ENCODE results near the gene GATA6.

Gene GATA6

GRCh38 chr18:22132258-22132657, 37.1 kb upstream of the GATA6 start:
- TF ChIP-seq SIN3A (IDR thresholded peaks at IDR 0.05; ENCODE audit: borderline replicate concordance, insufficient read depth, low read length) (no peak), TAF1 (IDR thresholded peaks at IDR 0.05; ENCODE audit: borderline replicate concordance, insufficient read depth, low read length) (no peak), POLR2AphosphoS5 (IDR thresholded peaks at IDR 0.05; ENCODE audit: low read depth, low read length) (no peak), FOXP2 (optimal IDR thresholded peaks at IDR 0.05; ENCODE audit: borderline replicate concordance, extremely low read depth, extremely low read length, insufficient read depth) (no peak)
- TF ChIP-seq, protein P1, sequence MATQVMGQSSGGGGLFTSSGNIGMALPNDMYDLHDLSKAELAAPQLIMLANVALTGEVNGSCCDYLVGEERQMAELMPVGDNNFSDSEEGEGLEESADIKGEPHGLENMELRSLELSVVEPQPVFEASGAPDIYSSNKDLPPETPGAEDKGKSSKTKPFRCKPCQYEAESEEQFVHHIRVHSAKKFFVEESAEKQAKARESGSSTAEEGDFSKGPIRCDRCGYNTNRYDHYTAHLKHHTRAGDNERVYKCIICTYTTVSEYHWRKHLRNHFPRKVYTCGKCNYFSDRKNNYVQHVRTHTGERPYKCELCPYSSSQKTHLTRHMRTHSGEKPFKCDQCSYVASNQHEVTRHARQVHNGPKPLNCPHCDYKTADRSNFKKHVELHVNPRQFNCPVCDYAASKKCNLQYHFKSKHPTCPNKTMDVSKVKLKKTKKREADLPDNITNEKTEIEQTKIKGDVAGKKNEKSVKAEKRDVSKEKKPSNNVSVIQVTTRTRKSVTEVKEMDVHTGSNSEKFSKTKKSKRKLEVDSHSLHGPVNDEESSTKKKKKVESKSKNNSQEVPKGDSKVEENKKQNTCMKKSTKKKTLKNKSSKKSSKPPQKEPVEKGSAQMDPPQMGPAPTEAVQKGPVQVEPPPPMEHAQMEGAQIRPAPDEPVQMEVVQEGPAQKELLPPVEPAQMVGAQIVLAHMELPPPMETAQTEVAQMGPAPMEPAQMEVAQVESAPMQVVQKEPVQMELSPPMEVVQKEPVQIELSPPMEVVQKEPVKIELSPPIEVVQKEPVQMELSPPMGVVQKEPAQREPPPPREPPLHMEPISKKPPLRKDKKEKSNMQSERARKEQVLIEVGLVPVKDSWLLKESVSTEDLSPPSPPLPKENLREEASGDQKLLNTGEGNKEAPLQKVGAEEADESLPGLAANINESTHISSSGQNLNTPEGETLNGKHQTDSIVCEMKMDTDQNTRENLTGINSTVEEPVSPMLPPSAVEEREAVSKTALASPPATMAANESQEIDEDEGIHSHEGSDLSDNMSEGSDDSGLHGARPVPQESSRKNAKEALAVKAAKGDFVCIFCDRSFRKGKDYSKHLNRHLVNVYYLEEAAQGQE (IDR thresholded peaks at IDR 0.05; ENCODE audit: insufficient read depth in 1 of 2, low read depth in 2 of 2, low read length in 2 of 2) = no peak

- no peak for TF ChIP-seq SIN3A (IDR thresholded peaks at IDR 0.05; ENCODE audit: borderline replicate concordance, insufficient read depth, low read length)
- no peak for TF ChIP-seq POLR2AphosphoS5 (IDR thresholded peaks at IDR 0.05; ENCODE audit: low read depth, low read length)
- no peak for TF ChIP-seq TAF1 (IDR thresholded peaks at IDR 0.05; ENCODE audit: borderline replicate concordance, insufficient read depth, low read length)
- TF ChIP-seq FOXP2 (optimal IDR thresholded peaks at IDR 0.05; ENCODE audit: borderline replicate concordance, extremely low read depth, extremely low read length, insufficient read depth) = no peak
- TF ChIP-seq, protein P1 (IDR thresholded peaks at IDR 0.05; ENCODE audit: insufficient read depth in 1 of 2, low read depth in 2 of 2, low read length in 2 of 2) = no peak
Observed at GRCh38 chr18:22132763-22133162, 36.6 kb upstream of the GATA6 start.

DNA sequence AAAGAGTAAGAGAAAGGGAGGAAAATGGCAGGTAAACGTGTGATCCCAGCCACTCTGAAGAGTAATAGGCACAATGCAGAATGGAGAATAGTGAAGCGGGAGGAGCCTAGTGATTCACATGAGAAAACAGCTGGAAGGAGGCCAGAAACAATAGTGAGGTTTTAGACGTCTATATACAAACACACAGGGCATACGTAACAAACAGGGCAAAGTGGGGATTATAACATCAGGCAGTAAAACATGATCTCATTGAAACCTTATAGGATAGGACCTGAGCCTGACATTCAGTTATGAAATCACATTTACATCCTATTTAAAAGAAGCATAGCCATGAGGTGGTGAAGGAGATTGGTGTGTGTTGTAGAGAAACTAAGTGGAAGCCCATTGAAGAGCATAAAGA, 33.0 kb upstream of the GATA6 start:
- no peak for TF ChIP-seq TAF1 (IDR thresholded peaks at IDR 0.05; ENCODE audit: borderline replicate concordance, insufficient read depth, low read length)
- TF ChIP-seq, protein P1 (IDR thresholded peaks at IDR 0.05; ENCODE audit: insufficient read depth in 1 of 2, low read depth in 2 of 2, low read length in 2 of 2) = no peak
- no peak for TF ChIP-seq SIN3A (IDR thresholded peaks at IDR 0.05; ENCODE audit: borderline replicate concordance, insufficient read depth, low read length)
- TF ChIP-seq FOXP2 (optimal IDR thresholded peaks at IDR 0.05; ENCODE audit: borderline replicate concordance, extremely low read depth, extremely low read length, insufficient read depth) = no peak
- TF ChIP-seq POLR2AphosphoS5 (IDR thresholded peaks at IDR 0.05; ENCODE audit: low read depth, low read length) = no peak

GRCh38 chr18:22141211-22141610, 28.2 kb upstream of the GATA6 start:
- TF ChIP-seq TAF1 (IDR thresholded peaks at IDR 0.05; ENCODE audit: borderline replicate concordance, insufficient read depth, low read length) (no peak), SIN3A (IDR thresholded peaks at IDR 0.05; ENCODE audit: borderline replicate concordance, insufficient read depth, low read length) (no peak), FOXP2 (optimal IDR thresholded peaks at IDR 0.05; ENCODE audit: borderline replicate concordance, extremely low read depth, extremely low read length, insufficient read depth) (no peak)
- TF ChIP-seq, protein P1 (IDR thresholded peaks at IDR 0.05; ENCODE audit: insufficient read depth in 1 of 2, low read depth in 2 of 2, low read length in 2 of 2) = no peak
